SW 1271 (cell line): Measurements from ENCODE around the gene OTOGL.
"Not testable (repeated sequence)": the region's sequence is repeated elsewhere in the genome, so short reads cannot be mapped to it uniquely, and the experiment has no call there.

ENCODE experiments used
- DNase-seq, 2 experiments: peaks; one replicate each; lab custom pipeline; 2025; lab: John Stamatoyannopoulos, UW

Gene OTOGL

GRCh38 chr12:80099259-80099658, at the start of gene OTOGL:
TSS of gene OTOGL (plus strand) at chr12:80099537. CDS start at chr12:80209432, 109,895 bp downstream.
- DNase-seq, result no peak

DNA sequence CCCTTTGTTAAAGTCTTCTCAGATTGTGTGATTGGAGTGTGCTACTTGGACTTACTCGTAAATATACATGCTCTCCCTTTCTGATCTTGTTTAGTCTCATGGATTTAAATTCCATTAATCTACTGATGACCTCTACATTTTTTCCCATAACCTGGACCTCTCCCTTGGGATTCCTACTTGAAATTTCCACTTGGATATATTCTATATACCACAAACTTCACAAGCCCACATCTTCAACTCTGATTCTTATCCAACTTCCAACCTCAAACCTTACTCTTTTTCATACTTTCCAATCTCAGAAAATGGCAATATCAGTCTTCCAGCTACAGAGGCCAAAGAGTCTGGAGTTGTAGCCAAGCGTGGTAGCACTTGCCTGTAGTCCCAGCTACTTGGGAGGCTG, 49.1 kb upstream of the OTOGL start:
- no peak for DNase-seq

DNA sequence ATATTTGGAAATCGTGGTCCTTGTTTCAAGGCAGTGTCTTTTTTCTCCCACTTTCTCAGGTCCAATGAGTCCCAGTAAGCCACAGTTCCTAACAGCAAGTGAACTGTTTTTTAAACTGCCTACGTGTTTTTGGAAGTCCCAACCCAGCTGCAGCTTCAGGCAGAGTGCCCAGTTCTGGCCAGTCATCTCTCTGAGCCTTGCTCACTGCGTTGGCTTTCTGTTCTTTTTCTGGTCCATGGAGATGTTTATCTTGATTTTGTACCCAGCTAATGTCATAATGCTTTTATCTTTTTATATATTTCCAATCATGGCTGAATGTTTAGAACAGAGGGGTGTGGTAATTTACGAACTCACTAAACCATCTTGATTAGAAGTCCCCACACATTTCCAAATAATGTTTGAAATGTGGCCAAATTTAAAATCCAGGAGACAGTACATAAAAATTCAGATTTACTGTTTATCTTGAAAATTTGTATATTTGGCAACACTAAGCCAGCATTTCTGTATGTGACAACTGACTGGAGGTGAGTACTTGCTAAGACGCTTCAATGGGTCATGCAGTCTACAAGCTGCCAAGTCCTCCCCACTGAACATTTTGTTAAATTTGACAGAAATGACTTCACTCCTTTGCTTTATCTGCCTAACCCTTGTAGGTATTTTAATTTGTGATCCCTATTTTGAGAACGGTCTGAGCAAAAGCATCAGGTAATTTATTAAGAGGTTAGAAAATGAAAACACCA, 46.1 kb upstream of the OTOGL start:
- DNase-seq, result no peak

DNA sequence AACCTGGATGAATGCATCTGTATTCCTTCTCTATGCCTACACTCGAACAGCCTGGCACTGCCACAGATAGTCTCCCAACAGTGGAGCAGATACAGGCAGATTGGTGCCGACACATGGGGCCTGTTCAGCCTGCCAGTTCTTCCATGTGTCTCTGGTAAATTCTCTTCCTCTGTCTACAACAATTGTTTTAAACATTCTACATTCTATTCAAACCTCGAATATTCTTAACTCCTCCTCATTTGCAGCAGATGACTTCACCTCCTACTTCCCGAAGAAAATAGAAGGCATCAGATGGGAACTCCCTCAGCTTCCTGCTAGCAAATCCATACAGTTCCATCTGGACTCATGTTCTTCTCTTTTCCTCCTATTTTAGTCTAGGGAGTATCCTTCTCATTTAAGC, 43.1 kb upstream of the OTOGL start:
- no peak for DNase-seq

GRCh38 chr12:80056845-80057244, 42.5 kb upstream of the OTOGL start:
- DNase-seq, result no peak

DNA sequence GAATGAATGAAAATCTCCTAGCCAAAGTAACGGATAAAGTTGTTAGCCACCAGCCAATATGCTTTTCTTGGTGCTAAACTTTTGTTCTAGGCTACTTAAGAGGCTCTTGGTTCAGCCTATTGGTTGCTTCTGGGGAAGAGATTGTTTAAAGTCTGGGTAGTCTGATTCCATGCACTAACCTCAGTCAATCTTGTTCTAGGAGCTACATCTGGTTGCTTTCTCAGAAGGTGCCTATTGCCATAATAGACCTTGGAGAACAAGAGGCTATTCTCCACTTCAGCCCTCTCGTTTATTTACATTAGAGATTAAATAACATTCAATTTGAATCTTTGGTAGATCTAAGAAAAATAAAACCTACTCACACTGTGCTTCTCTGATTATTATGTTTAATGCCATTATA, 40.8 kb upstream of the OTOGL start:
- no peak for DNase-seq

DNA sequence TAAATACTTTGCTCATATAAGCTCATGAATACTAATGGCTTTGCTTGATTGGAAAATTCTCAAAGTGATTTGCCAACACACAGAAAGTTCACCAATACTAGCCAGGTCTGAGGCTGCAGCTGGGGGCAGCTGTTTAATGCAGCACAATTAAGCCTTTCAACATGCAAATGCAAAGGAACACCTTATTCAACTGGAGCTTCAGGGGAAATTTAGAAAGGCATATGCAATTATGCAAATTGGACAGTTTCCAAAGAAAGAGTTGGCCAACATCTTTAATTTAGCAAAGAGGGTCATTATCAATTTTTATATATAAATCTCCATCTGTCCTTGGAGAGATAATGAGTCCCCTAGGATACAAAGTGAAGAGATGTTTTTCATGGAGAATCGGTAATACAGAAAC, 40.2 kb upstream of the OTOGL start:
- DNase-seq, result no peak

DNA sequence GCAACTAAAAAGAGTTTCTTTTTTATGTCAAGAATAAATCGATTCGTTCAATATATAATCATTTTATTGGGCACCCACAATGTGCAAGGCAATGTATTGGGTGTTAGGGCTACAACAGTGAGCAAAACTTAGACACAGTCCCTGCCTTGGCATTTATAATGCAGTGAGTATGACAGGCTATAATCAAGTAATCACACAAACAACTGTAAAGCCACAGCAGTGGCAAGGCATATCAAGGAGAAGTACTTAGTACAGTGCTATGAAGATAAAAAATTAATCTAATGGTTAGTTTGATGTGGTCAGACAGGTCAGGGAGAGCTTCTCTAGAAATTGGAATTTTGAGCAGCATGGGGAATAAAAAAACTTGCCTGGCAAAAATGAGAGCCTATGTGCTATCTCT, 39.5 kb upstream of the OTOGL start:
- no peak for DNase-seq

DNA sequence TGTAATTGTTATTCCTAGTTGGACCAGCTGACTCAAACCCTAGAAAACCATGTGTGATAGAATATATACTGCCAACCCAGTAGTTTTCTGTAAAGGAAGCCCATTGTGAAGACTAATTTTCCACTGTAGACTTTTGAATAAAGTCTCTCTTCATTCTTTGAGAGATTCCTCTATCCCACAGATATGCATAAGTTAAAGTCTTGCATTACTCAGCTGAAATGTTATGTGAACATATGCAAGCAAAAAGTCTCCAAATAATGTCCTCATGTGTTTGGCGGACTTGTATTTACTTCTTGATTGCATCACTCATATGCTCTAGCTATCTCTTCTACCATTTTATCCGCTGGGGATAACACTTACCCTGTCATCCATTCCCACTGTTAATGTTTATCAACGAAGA, 35.1 kb upstream of the OTOGL start:
- no peak for DNase-seq

DNA sequence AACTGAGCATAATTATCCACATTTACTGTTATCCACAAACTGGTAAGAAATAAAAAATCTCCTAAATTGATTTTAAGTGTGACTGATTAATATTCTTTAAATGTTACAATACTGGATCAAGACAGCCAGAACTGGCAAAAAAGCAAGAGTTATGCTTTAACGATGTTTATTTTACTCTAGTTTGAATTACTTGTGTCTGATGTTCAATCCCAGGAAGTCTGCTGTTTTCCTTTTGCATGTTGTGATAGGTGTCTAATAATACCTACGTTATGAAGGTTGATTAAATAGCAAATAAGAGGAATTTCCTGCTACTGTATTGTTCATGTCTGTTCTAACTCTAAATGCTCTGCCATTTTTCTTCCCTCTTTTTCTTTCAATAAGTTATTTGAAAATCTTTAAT, 34.4 kb upstream of the OTOGL start:
- no peak for DNase-seq

GRCh38 chr12:80068173-80068572, 31.2 kb upstream of the OTOGL start:
- DNase-seq, result no peak

- not testable (repeated sequence) for DNase-seq
Observed at GRCh38 chr12:80083892-80084614, 15.3 kb upstream of the OTOGL start.

- DNase-seq, result no peak
Observed at GRCh38 chr12:80086025-80086424, 13.3 kb upstream of the OTOGL start.

GRCh38 chr12:80087486-80088213, 11.7 kb upstream of the OTOGL start:
- DNase-seq, result no peak

DNA sequence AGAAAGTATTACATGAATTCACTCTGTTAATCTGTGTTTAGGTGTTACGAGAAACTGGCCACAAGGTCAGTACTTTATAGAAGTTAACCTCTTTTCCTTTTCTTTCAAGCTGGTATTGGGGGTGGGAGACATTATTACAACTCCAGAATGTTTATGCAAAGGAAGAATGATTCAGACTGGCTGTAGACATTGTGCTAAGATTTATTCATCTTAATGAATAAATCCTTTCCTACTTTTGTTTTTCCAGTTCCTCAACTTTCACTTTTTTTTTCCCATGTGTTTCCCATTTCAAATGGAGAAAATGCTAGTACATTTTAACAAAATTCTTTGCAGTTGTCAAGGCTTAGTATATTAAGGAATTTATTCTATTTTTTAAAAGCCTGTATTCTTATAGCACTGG, 1.3 kb downstream of the OTOGL start:
- DNase-seq, result no peak

DNA sequence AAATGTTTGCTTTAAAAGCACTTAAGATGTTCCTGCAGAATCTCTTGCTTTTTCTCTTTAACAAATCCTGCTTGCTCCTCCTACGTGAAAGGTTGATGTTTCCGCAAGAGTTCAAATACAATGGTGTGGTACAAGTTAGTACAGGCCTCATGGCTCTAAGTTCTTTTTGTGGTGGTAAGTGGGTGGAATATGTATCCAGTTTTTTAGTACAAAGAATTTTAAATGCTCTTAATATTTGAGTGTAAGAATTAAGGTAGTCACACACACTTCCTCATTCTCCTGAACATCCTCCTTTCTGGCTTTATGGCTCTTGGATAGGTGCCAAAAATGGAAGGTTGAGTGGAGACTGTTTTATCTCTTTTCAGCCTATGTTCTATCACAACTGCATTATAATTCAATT, 1.8 kb downstream of the OTOGL start:
- no peak for DNase-seq

- DNase-seq, result no peak
Observed at GRCh38 chr12:80107221-80107620, 7.9 kb downstream of the OTOGL start.

DNA sequence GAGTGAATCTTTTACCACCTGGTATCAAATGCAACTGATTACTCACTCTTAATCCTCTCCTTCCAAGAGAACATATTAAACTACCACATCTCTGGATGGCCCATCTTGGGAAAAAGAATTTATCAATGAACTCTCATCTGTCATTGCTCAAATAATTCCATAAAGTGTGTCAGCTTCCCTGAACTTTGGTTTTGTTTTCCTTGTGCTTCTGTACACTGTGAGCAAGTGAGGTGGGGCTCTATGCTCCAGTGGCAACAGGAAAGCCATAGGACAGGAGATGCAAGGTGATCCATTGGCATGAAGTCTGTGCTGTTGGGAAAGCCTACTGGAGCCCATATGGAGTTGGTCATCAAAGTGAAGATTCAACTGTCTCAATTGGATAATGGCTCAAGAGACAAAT, 17.4 kb downstream of the OTOGL start:
- DNase-seq, result no peak

DNA sequence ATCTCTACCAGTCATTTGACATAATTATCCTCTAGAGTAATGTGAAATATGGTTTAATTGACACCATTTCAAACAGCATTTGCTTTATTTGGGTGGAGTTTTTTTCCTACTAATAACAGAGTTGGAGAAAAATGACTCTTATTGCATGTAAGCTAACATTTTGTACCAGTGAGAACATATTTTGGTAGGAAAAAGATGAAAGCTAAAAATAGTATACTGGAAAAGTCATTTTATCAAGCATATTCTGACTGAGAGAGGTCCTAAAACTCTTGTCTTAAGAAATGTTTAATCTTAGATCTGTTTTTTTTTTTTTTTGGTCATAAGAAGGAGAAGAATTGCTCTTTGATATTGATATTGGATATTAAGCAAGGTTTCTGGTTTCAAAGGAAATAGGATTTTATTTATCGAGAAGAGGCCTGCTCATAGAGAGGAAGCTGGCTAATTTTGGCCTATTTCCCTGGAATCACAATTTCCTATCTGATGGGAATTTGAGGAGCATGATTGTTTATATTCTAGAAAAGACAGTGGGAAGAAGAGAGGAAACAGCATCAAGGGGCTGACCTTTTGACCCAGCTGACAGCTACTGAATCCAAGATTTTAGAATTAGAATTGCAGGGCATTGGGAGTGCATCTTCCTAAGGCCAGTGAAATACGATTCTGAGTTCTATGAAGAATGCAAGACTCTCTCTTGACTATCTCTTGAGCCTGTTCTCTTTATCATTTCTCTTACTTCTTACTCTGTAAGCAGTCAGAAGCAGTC, 19.4 kb downstream of the OTOGL start:
- DNase-seq, result no peak

- no peak for DNase-seq
Observed at GRCh38 chr12:80120994-80121393, 21.7 kb downstream of the OTOGL start.

DNA sequence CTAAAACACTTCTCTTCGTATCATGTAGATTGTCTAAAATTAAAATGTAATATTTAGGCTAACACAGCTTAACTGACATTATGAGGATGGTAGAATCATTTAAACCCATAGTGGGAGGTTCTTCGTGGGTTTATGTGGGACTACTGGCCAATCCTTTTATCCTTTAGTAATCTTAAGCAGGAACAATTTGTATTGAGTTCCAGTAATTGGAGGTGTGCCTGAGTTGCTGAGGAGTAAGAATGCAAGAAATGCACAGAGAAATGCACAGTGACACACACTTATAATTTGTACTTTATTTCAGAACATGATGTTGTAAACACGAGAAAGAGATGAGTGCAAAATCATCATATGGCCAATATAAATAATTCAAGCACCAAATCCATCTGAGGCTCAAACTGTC, 22.3 kb downstream of the OTOGL start:
- no peak for DNase-seq

- DNase-seq, result no peak
Observed at GRCh38 chr12:80129895-80130530, 30.7 kb downstream of the OTOGL start.
